Measurements from ENCODE around the gene ERLIN1. TPM values are rescaled to one million over a fixed set of nuclear protein-coding genes. Genes with fewer than 3 reads are reported as not detected.

The ERLIN1 gene
- total RNA-seq, 6 experiments from 2014 or later: 37.1 to 82.0 (median 54.1) TPM

DNA sequence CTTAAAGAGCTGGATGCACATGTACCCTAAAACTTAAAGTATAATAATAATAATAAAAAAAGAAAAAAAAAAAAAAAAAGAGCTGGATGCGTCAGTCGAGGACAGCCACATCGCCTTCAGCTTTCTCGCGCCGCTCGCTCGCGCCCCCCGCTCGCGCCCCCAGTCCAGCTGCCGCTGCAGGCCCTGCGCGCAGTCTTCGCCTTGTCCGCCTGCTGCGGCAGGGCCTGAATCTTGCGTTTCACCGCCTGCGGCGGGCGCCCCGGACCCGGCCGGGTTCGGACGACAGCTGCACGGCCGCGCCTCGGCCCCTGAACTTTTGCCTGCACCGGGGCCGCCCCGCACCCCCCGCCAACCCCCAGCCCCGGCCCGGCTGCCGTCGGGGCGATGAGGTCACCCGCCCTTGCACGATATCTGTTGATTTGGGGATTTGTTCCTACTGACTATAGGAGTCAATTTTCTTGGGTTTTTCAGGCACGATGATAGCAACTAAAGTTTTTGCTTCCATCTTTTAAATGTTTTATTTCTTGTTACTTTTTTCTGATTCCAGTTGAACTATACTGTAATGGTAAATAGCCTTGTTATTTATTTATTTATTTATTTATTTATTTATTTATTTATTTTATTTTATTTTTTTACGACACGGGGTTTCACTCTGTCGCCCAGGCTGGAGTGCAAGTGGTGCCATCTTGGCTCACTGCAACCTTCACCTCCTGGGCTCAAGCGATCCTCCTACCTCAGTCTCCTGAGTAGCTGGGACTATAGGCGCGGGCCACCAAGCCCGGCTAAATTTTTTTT is 70.7 kb downstream of the ERLIN1 start:
- Histone ChIP-seq H3K4me3 (no peak overlapping the region), H3K27ac (no peak overlapping the region), H3K27me3 (no peaks in the 10 kb centered on the region), H3K4me1 (no peaks in the 10 kb centered on the region), H3K9me3 (no peaks in the 10 kb centered on the region), H3K36me3 (no peaks in the 10 kb centered on the region)
- TF ChIP-seq POLR2A (IDR thresholded peaks at IDR 0.05): no peak
- ATAC-seq (no peak), DNase-seq (no peak)
- intact Hi-C loops (cut with DNase I): no loop called here
- WGBS (ENCODE audit: insufficient coverage, low coverage, low lambda C conversion rate, missing lambda C conversion rate): 49% methylated on average over 25 of the region's 51 CpGs

GRCh38 chr10:100114460-100114859 is 71.4 kb downstream of the ERLIN1 start:
- intact Hi-C loops (cut with DNase I): no loop called here
- H3K27me3 ChIP-seq: no peaks in the 10 kb centered on the region
- 89% methylated on average over 11 of the region's 13 CpGs for WGBS (ENCODE audit: insufficient coverage, low coverage, low lambda C conversion rate, missing lambda C conversion rate)
- no peak for TF ChIP-seq POLR2A (IDR thresholded peaks at IDR 0.05)
- no peak for TF ChIP-seq CTCF (IDR thresholded peaks at IDR 0.05)
- H3K27ac ChIP-seq: no peak overlapping the region
- no peak for ATAC-seq
- H3K9me3 ChIP-seq: no peaks in the 10 kb centered on the region
- no peak for DNase-seq
- H3K4me1 ChIP-seq: no peaks in the 10 kb centered on the region
- H3K4me3 ChIP-seq: no peak overlapping the region
- H3K36me3 ChIP-seq: no peaks in the 10 kb centered on the region

DNA sequence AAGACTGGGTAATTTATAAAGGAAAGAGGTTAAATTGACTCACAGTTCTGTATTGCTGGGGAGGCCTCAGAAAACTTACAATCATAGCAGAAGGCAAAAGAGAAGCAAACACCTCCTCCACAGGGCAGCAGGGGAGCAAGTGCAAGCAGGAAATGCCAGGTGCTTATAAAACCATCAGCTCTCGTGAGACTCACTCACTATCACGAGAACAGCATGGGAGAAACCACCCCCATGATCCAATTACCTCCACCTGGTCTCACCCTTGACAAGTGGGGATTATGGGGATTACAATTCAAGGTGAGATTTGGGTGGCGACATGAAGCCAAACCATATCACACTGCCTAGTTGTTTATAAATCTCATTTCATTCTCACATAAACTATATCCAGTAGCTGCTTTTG is 76.2 kb downstream of the ERLIN1 start:
- Histone ChIP-seq H3K36me3 (no peaks in the 10 kb centered on the region), H3K4me1 (no peaks in the 10 kb centered on the region), H3K27ac (no peak overlapping the region), H3K4me3 (no peak overlapping the region), H3K27me3 (no peaks in the 10 kb centered on the region), H3K9me3 (no peaks in the 10 kb centered on the region)
- DNase-seq (no peak), ATAC-seq (no peak)
- TF ChIP-seq CTCF (IDR thresholded peaks at IDR 0.05) (no peak), POLR2A (IDR thresholded peaks at IDR 0.05) (no peak)
- 40% methylated on average over 3 of the region's 3 CpGs for WGBS (ENCODE audit: insufficient coverage, low coverage, low lambda C conversion rate, missing lambda C conversion rate)
- intact Hi-C loops (cut with DNase I): no loop called here

DNA sequence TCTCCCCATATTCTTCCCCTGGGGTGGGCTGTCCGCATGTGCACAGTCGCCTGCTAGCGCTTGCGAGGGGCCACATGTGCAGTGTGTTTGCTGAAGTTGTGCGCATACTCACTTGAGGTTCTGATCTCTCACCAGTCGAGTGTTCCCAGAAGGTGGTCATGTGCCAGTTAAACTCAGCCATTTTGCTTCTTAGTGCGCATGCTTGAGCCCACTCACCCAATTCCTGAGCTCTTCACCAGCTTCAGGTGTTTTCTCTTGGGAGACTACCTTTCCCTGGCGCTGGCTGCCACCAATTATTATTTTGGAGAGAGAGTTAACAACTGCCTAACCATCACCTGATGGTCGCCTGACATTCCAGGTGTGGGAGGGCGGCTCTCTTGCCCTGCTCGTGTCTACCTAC is 79.0 kb downstream of the ERLIN1 start:
- no peaks in the 10 kb centered on the region for H3K9me3 ChIP-seq
- WGBS (ENCODE audit: insufficient coverage, low coverage, low lambda C conversion rate, missing lambda C conversion rate): 86% methylated on average over 8 of the region's 11 CpGs
- no peak overlapping the region for H3K4me3 ChIP-seq
- no peaks in the 10 kb centered on the region for H3K27me3 ChIP-seq
- no peak for TF ChIP-seq CTCF (IDR thresholded peaks at IDR 0.05)
- TF ChIP-seq POLR2A (IDR thresholded peaks at IDR 0.05): no peak
- H3K27ac ChIP-seq: no peak overlapping the region
- H3K4me1 ChIP-seq: peaks cover 0 to 7% (median 2%) of the 10 kb centered on the region in 4 donors
- H3K36me3 ChIP-seq: no peaks in the 10 kb centered on the region
- intact Hi-C loops (cut with DNase I): no loop called here
- DNase-seq: no peak
- ATAC-seq: no peak

DNA sequence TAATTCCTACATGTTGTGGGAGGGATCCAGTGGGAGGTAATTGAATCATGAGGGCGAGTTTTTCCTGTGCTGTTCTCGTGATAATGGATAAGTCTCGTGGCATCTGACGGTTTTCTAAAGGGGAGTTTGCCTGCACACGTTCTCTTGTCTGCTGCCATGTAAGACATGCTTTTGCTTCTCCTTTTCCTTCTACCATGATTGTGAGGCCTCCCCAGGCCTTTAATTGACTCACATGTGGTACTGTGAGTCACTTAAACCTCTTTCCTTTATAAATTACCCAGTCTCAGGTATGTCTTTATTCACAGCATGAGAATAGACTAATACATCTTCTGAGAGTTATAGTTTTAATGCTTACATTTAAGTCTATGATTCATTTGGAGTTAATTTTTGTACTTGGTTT is 81.5 kb downstream of the ERLIN1 start:
- intact Hi-C loops (cut with DNase I): no loop called here
- no peaks in the 10 kb centered on the region for H3K9me3 ChIP-seq
- ATAC-seq (no peak), DNase-seq (no peak)
- 85% methylated on average over 4 of the region's 5 CpGs for WGBS (ENCODE audit: insufficient coverage, low coverage, low lambda C conversion rate, missing lambda C conversion rate)
- no peak for TF ChIP-seq POLR2A (IDR thresholded peaks at IDR 0.05)
- no peak for TF ChIP-seq CTCF (IDR thresholded peaks at IDR 0.05)
- no peaks in the 10 kb centered on the region for H3K27me3 ChIP-seq
- H3K4me3 ChIP-seq: no peak overlapping the region
- H3K36me3 ChIP-seq: no peaks in the 10 kb centered on the region
- H3K27ac ChIP-seq: no peak overlapping the region
- H3K4me1 ChIP-seq: peaks cover 0 to 28% (median 10%) of the 10 kb centered on the region in 4 donors

All from right lobe of liver (tissue), 6 donors.